ENCODE measurements around the gene RFWD3.
"Not testable (repeated sequence)": the region's sequence is repeated elsewhere in the genome, so short reads cannot be mapped to it uniquely, and the experiment has no call there.

The RFWD3 gene

GRCh38 chr16:74666010-74666421 lies 661 bp downstream of the RFWD3 start:
- WGBS, 2 experiments = 9 to 17% methylated on average over 8 of the region's 8 CpGs
- peak overlapping the region; percentile 70 for H3K27ac ChIP-seq (ENCODE audit: insufficient read depth, low read depth, low read length, poor library complexity, severe bottlenecking)
- no peaks in the 10 kb centered on the region for H3K4me1 ChIP-seq (ENCODE audit: control insufficient read depth, insufficient read depth, low read length)
- peak overlapping the region; percentile 76 for H3K4me3 ChIP-seq (ENCODE audit: insufficient read depth, low read depth, low read length)
- no peaks in the 10 kb centered on the region for H3K27me3 ChIP-seq (ENCODE audit: control insufficient read depth, insufficient read depth, low read length, poor library complexity, severe bottlenecking)
- H3K36me3 ChIP-seq (ENCODE audit: control insufficient read depth, insufficient read depth, low read length) = peaks cover 29% of the 10 kb centered on the region
- H3K9me3 ChIP-seq (ENCODE audit: control insufficient read depth, low read length) = no peaks in the 10 kb centered on the region

GRCh38 chr16:74661064-74661463 lies 5.6 kb downstream of the RFWD3 start:
- 93 to 98% methylated on average over 5 of the region's 5 CpGs for WGBS, 2 experiments
- no peak overlapping the region for H3K27ac ChIP-seq (ENCODE audit: insufficient read depth, low read depth, low read length, poor library complexity, severe bottlenecking)
- H3K9me3 ChIP-seq (ENCODE audit: control insufficient read depth, low read length) = no peaks in the 10 kb centered on the region
- H3K36me3 ChIP-seq (ENCODE audit: control insufficient read depth, insufficient read depth, low read length) = peaks cover 63% of the 10 kb centered on the region
- no peaks in the 10 kb centered on the region for H3K4me1 ChIP-seq (ENCODE audit: control insufficient read depth, insufficient read depth, low read length)
- no peaks in the 10 kb centered on the region for H3K27me3 ChIP-seq (ENCODE audit: control insufficient read depth, insufficient read depth, low read length, poor library complexity, severe bottlenecking)
- H3K4me3 ChIP-seq (ENCODE audit: insufficient read depth, low read depth, low read length) = no peak overlapping the region

GRCh38 chr16:74660383-74660782 lies 6.3 kb downstream of the RFWD3 start:
- Histone ChIP-seq H3K4me3 (ENCODE audit: insufficient read depth, low read depth, low read length) (no peak overlapping the region), H3K27ac (ENCODE audit: insufficient read depth, low read depth, low read length, poor library complexity, severe bottlenecking) (no peak overlapping the region), H3K27me3 (ENCODE audit: control insufficient read depth, insufficient read depth, low read length, poor library complexity, severe bottlenecking) (no peaks in the 10 kb centered on the region), H3K9me3 (ENCODE audit: control insufficient read depth, low read length) (no peaks in the 10 kb centered on the region), H3K36me3 (ENCODE audit: control insufficient read depth, insufficient read depth, low read length) (peaks cover 63% of the 10 kb centered on the region), H3K4me1 (ENCODE audit: control insufficient read depth, insufficient read depth, low read length) (no peaks in the 10 kb centered on the region)
- WGBS, 2 experiments = 92 to 96% methylated on average over 4 of the region's 4 CpGs

GRCh38 chr16:74659041-74659440 lies 7.6 kb downstream of the RFWD3 start:
- H3K4me1 ChIP-seq (ENCODE audit: control insufficient read depth, insufficient read depth, low read length) = no peaks in the 10 kb centered on the region
- H3K9me3 ChIP-seq (ENCODE audit: control insufficient read depth, low read length) = no peaks in the 10 kb centered on the region
- peaks cover 52% of the 10 kb centered on the region for H3K36me3 ChIP-seq (ENCODE audit: control insufficient read depth, insufficient read depth, low read length)
- no peaks in the 10 kb centered on the region for H3K27me3 ChIP-seq (ENCODE audit: control insufficient read depth, insufficient read depth, low read length, poor library complexity, severe bottlenecking)
- no peak overlapping the region for H3K4me3 ChIP-seq (ENCODE audit: insufficient read depth, low read depth, low read length)
- H3K27ac ChIP-seq (ENCODE audit: insufficient read depth, low read depth, low read length, poor library complexity, severe bottlenecking) = no peak overlapping the region
- 81 to 98% methylated on average over 2 of the region's 2 CpGs for WGBS, 2 experiments

- Histone ChIP-seq H3K4me1 (ENCODE audit: control insufficient read depth, insufficient read depth, low read length) (no peaks in the 10 kb centered on the region), H3K9me3 (ENCODE audit: control insufficient read depth, low read length) (no peaks in the 10 kb centered on the region), H3K36me3 (ENCODE audit: control insufficient read depth, insufficient read depth, low read length) (peaks cover 43% of the 10 kb centered on the region), H3K4me3 (ENCODE audit: insufficient read depth, low read depth, low read length) (no peak overlapping the region), H3K27me3 (ENCODE audit: control insufficient read depth, insufficient read depth, low read length, poor library complexity, severe bottlenecking) (no peaks in the 10 kb centered on the region), H3K27ac (ENCODE audit: insufficient read depth, low read depth, low read length, poor library complexity, severe bottlenecking) (no peak overlapping the region)
- 87 to 92% methylated on average over 4 to 5 of the region's 5 CpGs for WGBS, 2 experiments
Measured at GRCh38 chr16:74657870-74658642, 8.6 kb downstream of the RFWD3 start.

- Histone ChIP-seq H3K4me1 (ENCODE audit: control insufficient read depth, insufficient read depth, low read length) (no peaks in the 10 kb centered on the region), H3K36me3 (ENCODE audit: control insufficient read depth, insufficient read depth, low read length) (peaks cover 39% of the 10 kb centered on the region), H3K4me3 (ENCODE audit: insufficient read depth, low read depth, low read length) (no peak overlapping the region), H3K27me3 (ENCODE audit: control insufficient read depth, insufficient read depth, low read length, poor library complexity, severe bottlenecking) (no peaks in the 10 kb centered on the region), H3K27ac (ENCODE audit: insufficient read depth, low read depth, low read length, poor library complexity, severe bottlenecking) (peak overlapping the region; percentile 68), H3K9me3 (ENCODE audit: control insufficient read depth, low read length) (no peaks in the 10 kb centered on the region)
- 95 to 98% methylated on average over 3 of the region's 3 CpGs for WGBS, 2 experiments
Measured at GRCh38 chr16:74654536-74655050, 12.1 kb downstream of the RFWD3 start.

- peaks cover 32% of the 10 kb centered on the region for H3K36me3 ChIP-seq (ENCODE audit: control insufficient read depth, insufficient read depth, low read length)
- not testable (repeated sequence) for H3K4me3 ChIP-seq (ENCODE audit: insufficient read depth, low read depth, low read length); H3K27ac ChIP-seq (ENCODE audit: insufficient read depth, low read depth, low read length, poor library complexity, severe bottlenecking); H3K27me3 ChIP-seq (ENCODE audit: control insufficient read depth, insufficient read depth, low read length, poor library complexity, severe bottlenecking); H3K4me1 ChIP-seq (ENCODE audit: control insufficient read depth, insufficient read depth, low read length); H3K9me3 ChIP-seq (ENCODE audit: control insufficient read depth, low read length)
- WGBS, 2 experiments = 87 to 93% methylated on average over 2 of the region's 2 CpGs
Measured at GRCh38 chr16:74652883-74653282, 13.8 kb downstream of the RFWD3 start.

GRCh38 chr16:74652249-74652648 lies 14.4 kb downstream of the RFWD3 start:
- Histone ChIP-seq H3K27me3 (ENCODE audit: control insufficient read depth, insufficient read depth, low read length, poor library complexity, severe bottlenecking) (no peaks in the 10 kb centered on the region), H3K36me3 (ENCODE audit: control insufficient read depth, insufficient read depth, low read length) (peaks cover 37% of the 10 kb centered on the region), H3K4me3 (ENCODE audit: insufficient read depth, low read depth, low read length) (no peak overlapping the region), H3K9me3 (ENCODE audit: control insufficient read depth, low read length) (no peaks in the 10 kb centered on the region), H3K27ac (ENCODE audit: insufficient read depth, low read depth, low read length, poor library complexity, severe bottlenecking) (no peak overlapping the region), H3K4me1 (ENCODE audit: control insufficient read depth, insufficient read depth, low read length) (no peaks in the 10 kb centered on the region)
- WGBS, 2 experiments = 91 to 100% methylated on average over 1 of the region's 1 CpG

GRCh38 chr16:74651841-74652240 lies 14.8 kb downstream of the RFWD3 start:
- Histone ChIP-seq H3K27me3 (ENCODE audit: control insufficient read depth, insufficient read depth, low read length, poor library complexity, severe bottlenecking) (no peaks in the 10 kb centered on the region), H3K27ac (ENCODE audit: insufficient read depth, low read depth, low read length, poor library complexity, severe bottlenecking) (no peak overlapping the region), H3K9me3 (ENCODE audit: control insufficient read depth, low read length) (no peaks in the 10 kb centered on the region), H3K36me3 (ENCODE audit: control insufficient read depth, insufficient read depth, low read length) (peaks cover 38% of the 10 kb centered on the region), H3K4me1 (ENCODE audit: control insufficient read depth, insufficient read depth, low read length) (no peaks in the 10 kb centered on the region), H3K4me3 (ENCODE audit: insufficient read depth, low read depth, low read length) (no peak overlapping the region)
- 88 to 93% methylated on average over 2 of the region's 2 CpGs for WGBS, 2 experiments

DNA sequence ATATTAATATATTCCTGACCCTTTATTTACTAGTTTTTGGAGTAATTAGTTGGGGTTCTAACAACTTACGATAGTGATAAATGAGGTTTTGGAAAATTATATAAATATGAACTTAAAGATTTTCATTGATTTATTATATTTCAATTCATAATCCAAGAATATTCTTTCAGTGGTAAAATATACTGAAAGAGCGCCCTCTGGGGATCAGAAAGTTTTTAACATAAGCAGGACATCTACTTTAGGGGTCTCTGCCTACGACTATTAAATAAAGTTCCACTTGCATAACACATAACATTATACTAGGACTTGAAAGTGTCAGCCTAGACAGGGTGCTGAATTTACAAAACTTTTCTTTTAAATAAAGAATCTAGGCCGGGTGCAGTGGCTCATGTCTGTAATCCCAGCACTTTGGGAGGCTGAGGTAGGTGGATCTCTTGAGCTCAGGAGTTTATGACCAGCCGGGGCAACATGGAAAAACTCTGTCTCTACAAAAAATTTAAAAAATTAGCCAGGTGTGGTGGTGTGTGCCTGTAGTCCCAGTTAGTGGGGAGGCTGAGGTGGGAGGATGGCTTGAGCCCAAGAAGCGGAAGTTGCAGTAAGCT lies 15.6 kb downstream of the RFWD3 start:
- Histone ChIP-seq H3K4me1 (ENCODE audit: control insufficient read depth, insufficient read depth, low read length) (no peaks in the 10 kb centered on the region), H3K27me3 (ENCODE audit: control insufficient read depth, insufficient read depth, low read length, poor library complexity, severe bottlenecking) (no peaks in the 10 kb centered on the region), H3K27ac (ENCODE audit: insufficient read depth, low read depth, low read length, poor library complexity, severe bottlenecking) (no peak overlapping the region), H3K4me3 (ENCODE audit: insufficient read depth, low read depth, low read length) (no peak overlapping the region), H3K9me3 (ENCODE audit: control insufficient read depth, low read length) (no peaks in the 10 kb centered on the region), H3K36me3 (ENCODE audit: control insufficient read depth, insufficient read depth, low read length) (peaks cover 41% of the 10 kb centered on the region)
- 82 to 86% methylated on average over 4 to 5 of the region's 6 CpGs for WGBS, 2 experiments

Measured in ectodermal cell (in vitro differentiated cells).